ENCODE results near the gene FADS2.

Gene FADS2

DNA sequence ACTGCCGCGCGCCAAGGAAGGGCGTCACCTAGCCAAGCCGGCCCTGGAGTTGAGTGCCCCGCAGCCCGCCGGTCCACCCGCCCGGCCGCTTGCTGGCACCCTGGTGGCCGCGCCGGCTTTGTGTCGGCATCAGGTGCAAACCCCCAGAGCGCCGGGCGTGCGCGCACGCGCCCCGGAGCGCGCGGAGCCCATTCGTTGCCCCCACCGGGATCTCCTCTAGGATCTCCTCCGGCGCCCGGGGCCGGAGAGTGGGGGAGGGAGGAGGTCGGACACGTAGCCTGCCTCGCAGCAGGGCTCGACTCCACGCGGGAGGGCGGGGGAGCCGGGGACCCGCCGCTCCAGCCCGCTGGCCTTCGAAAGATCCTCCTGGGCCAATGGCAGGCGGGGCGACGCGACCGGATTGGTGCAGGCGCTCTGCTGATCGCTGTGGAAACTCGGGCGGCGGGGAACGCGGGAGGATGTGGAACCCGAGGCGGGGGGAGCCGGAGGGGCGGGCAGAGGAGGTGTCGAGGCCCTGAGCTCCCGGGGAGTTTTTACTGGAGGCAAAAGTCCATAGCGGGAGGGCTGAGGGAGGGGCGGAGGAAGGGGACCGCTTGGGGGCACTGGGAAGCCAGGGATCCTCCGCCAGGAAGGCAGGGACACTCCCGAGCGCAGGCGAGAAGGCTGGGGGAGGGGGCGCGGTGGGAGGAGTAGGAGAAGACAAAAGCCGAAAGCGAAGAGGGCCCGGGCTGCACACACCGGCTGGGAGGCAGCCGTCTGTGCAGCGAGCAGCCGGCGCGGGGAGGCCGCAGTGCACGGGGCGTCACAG is at the start of gene FADS2:
Gene FADS2 (plus strand): TSS at position 730 of the 808 bp plus-strand sequence. CDS start 91 bp downstream, outside the sequence.
- peak; percentile 33 for DNase-seq

DNA sequence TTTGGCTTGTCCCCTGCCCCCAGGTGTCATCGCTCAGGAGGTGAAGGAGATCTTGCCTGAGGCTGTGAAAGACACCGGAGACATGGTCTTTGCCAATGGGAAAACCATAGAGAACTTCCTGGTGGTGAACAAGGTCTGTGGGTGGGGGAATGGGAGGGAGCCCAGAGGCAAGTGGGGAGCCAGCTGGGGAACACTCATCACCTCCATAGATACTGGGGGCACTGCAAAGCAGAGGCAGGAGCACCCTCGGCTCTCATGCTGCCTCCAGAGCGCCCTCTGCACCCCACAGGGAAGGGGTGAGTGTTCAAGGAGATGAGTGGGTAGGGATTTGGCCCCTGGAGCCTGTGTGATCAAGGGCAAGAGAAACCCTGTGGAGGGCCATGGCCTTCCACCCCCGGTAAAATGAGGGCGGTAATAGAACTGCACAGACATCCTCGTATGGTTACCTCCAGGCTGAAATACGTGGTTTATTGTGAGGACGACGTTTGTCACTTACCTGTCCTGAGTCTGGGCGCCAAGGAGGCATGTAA is 49.7 kb upstream of the FADS2 start:
- DNase-seq = no peak

DNA sequence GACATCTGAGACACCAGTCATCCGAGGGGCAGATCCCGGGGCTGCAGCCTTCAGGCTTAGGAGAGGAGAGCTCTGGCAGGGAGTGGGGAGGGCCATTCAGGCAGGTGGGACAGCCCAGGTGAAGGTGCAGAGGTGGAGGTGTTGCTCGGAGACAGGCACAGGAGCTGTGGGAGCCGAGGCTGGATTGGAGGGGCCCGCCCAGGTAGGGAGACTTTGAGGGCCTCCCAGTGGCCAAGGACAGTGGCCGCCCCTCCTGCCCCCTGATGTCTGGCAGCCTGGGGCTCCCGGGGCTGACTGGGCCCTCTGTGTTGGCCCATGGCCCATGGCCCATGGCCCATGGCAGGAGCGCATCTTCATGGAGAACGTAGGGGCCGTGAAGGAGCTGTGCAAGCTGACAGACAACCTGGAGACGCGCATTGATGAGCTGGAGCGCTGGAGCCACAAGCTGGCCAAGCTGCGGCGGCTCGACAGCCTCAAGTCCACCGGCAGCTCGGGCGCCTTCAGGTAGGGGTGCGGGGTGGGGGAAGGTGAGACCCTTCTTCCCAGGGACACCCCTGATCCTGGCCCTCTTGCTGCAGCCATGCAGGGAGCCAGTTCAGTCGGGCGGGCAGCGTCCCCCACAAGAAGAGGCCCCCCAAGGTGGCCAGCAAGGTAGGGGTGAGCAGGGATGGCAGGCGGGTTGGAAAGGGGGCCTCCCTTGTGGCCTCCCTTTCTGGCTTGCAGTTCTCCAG is 49.0 kb upstream of the FADS2 start:
- DNase-seq = no peak

DNA sequence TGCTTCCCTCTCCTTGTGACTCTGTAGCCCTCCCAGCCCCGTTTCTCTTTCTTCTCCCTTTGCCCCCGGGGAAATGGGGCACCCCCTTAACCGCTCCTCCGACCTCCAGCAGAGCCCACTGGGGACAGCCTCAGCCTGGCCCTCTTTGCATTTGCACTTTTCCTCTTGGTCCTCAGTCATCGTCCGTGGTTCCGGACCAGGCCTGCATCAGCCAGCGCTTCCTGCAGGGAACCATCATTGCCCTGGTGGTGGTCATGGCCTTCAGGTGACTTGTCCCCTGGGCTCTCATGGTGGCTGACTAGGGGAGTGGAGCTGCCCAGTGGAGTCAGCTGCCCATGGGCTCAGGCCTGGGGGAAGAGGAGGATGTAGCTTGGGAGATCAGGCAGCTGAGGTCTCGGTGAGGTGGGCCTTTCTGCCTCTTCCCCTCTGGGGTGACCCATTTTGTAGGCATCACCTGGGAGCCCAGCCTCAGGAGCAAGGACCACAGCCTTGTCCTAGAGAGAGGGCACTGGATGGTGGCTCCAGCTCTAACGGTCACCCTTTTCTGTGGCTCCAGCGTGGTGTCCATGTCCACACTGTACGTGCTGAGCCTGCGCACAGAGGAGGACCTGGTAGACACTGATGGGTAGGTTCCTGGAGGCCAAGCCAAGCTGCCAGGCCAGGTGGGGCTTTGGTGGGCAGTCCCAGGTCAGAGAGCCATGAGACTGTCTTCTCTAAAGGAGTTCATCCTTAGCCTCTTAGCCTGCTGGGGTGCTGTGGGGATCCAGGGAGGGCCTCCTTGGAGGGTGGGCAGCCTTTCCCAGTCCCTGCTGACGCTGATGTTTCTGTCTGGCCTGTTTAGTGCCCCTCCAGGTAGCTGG is 48.2 kb upstream of the FADS2 start:
- no peak for DNase-seq

DNA sequence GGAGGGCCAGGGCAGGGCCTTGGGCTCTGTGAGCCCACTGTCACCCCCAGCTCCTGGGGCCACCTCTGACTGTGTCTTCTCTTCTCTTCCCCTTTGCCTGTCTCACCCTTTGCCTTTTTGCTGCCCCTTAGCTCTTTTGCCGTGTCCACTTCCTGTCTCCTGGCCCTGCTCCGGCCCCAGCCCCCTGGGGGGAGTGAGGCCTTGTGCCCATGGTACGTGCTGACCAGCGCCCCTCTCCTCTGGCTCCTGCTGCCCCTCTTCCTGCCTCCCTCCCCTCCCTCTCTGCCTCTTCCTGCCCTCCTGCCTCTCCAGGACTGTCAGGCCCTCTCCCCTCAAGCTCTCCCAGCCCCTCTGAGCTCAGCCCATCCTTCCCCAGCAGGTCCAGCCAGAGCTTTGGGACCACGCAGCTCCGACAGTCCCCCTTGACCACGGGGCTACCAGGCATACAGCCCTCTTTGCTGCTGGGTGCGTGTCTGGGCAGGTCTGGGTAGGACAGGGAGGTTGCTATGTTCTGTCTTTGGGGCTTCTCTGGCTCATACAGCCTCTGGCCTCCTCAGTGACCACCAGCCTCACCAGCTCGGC is 47.4 kb upstream of the FADS2 start:
- DNase-seq = no peak

DNA sequence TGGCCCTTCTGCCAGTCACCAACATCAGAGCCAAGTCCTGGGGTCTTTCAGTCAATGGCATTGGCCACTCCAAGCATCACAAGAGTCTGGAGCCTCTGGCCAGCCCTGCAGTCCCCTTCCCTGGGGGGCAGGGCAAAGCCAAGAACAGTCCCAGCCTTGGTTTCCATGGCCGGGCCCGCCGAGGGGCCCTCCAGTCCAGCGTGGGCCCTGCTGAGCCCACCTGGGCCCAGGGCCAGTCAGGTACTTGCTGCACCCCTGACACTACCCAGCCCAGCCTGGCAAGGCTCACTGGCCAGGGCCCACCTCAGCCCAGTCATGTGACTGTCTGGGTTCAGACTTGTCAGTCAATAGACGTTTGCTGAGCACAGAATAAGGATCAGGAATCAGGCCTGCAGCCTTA is 46.5 kb upstream of the FADS2 start:
- DNase-seq = no peak

DNA sequence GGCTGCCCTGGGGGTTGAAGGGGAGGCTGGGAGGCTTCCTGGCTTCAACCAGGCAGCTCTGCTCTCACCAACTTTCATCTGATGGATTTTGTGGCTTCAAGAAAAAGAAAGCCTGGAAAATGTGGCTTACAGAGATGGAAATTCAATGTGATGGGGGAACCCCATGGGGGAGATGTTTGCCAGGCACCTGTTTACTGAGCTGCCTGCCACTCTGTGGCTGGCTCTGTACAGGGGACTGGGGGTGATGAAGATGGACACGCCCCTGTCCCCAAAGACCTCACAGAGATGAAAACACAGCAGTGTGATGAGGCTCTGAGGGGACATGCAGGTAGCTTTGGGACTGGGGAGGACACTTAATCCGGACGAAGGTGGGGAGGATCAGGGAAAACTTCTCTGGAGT is 45.8 kb upstream of the FADS2 start:
- DNase-seq = no peak

DNA sequence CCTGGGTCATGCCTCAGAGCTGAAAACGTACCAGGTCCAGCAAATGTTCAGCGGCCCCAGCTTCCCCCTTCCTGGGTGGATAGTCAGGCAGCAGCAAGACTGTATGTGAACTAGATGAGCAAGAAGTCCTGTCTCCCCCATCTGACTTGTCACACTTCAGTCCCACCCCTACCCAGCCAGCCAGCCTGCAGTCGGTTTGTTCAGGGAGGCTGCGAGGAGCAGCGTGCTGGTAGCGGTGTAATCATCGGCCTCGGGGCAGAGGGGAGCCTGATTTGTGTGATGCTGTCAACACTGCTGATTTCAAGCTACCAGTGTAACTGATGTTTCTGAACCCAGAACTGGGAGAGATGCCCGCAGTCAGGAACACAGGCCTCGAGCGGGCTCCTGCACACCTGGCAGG is 45.3 kb upstream of the FADS2 start:
- DNase-seq = no peak

DNA sequence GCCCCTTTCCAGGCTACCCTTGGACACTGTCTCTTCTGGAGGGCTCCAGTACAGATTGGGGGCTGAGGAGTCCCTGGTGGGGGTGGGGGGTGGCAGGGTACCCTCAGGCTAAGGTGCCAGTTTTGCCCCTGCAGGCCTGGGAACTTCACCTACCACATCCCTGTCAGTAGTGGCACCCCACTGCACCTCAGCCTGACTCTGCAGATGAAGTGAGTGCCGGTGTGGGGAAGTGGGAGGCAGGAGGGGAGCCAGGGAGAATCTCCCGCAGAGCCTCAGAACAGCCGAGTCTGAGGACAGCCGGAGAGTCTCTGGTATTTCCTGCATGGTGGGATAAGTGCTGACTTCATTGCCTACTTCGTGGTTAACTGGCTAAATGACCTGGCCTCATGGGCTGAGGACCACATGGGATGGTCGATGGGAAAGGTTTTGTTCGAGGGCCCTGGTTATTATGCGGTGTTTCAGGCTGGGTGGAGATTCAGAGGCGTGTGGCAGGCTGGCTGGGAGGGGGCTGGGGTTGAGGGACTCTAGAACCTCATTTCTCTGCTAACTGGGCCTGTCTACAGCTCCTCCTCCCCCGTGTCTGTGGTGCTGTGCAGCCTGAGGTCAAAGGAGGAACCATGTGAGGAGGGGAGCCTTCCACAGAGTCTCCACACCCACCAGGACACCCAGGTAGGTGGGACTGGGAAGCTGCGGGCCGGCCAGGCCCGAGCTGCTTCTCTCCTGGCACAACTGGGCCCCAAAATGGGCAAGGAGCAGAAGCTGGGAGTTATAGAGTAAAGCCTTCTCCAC is 44.2 kb upstream of the FADS2 start:
- no peak for DNase-seq

DNA sequence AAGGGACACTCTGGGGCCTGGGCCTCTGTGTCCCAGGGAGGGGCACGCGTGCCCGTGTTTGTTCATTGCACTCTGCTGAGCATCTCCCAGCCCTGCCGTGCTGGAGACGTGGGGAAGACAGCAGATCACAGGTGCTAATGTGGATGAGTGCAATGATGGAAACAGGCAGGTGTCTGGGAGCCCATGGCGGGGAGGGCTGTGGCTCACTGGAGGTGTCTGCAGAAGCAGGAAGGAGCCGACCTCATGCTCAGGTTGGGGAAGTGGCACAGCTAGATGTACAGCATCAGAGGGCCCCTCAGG is 43.6 kb upstream of the FADS2 start:
- no peak for DNase-seq

DNA sequence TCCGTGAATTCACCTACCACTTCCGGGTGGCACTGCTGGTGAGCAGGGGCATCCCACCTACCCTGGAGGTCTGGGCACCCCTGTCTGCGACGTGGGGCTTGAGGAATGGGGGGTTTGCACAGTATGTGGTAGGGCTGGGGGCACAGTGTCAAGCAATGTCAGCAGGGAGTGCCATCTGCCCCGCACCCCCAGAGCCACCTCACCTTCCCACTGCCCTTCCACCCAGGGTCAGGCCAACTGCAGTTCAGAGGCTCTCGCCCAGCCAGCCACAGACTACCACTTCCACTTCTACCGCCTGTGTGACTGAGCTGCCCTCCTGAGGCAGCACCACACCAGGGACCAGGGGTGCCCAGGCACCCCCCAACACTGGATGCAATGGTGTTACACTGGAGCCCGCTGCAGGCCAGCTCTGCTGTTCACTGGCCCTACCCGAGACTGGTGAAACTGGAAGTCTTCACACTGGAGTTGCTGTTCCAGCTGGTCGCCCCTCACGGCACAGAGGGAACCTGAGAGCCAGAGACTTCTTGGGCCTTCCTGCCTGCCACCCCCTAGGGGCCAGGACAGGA is 42.2 kb upstream of the FADS2 start:
- no peak for DNase-seq

DNA sequence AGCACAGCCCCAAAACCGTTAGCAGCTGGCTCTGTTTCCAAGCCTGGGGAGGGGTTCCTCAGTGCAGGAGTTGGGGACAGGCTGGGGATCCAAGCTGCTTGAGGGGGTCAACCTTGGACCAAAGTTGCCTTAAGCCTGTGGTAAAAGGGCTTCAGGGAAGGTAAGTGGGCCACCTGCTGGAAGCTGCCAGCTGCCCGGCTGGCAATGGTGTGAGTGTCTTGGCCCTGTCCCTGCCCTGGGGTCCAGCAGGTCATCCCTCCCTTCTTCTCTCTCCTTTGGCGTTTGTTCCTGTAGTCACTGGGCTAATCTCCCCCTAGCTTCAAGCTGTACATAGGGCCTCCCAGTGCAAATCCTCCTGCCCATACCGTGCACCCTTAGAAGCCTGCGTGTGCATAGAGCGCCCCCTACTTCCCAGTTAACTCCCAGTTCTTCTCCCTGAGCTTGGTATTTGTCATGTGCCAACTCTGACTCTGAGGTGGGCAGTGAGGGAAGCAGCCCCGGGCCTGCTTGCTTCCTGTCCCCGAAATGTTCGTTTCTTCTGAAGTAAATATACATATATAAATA is 40.1 kb upstream of the FADS2 start:
- no peak for DNase-seq

DNA sequence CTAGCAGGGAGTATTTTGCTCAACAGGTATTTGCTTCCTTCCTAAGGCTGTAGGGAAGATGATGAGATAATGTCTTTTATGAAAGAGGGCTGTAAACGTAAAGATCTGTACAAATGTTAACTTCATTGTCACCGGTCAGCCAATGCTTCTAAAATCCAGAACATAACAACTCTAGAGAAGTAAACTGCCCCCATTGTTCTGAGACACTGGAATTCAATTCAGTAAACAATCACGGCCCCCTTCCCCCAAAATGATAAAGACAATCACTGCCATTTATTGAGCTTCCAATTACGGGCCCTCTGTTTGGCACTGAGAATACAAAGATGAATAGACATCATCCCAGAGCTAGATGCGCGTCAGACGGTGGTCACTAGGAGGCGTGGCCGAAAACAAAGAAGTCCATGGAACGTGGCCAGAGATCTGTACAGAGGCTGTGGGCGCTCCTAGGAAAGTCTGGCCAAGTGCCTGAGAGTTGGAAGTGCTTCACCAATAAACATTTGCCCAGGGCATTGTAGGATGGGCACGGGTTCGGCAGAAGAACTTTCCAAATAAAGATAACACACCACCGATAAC is 36.3 kb upstream of the FADS2 start:
- DNase-seq = no peak

DNA sequence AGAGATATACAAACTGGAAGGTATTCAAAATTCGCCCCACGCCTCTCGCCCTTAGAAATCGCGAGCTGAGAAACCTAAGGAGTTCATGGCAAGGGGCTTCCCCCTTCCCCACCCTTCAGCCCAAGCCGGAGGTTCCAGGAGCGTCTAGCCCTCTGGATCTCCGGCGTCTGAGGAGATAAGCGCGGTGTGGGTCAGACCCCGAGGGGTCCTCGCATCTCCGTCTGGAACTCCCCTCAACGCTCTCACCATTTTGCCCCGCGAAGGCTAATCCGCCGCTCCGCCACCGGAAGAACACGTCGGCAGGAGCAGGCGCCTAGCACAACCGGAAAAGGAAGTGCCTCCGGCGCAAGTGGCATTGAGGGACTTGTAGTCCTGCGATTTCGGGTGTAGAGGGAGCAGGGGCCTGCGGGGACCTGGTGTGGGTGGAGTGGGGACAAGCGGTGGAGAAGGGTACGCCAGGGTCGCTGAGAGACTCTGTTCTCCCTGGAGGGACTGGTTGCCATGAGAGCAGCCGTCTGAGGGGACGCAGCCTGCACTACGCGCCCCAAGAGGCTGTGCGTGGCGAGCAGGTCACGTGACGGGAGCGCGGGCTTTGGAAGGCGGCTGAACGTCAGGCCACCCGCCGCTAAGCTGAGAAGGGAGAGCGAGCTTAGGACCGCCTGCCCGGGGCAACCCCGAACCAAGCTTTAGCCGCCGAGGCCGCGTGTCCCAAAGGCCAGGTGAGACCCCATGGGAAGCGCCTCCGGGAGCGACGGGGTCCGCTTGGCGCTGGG is 35.6 kb upstream of the FADS2 start, which contains the start of the genes FEN1 and TMEM258:
Gene FEN1 (plus strand): TSS at position 602 of the 773 bp plus-strand sequence. CDS start 2,451 bp downstream, outside the sequence.
Gene TMEM258 (minus strand): TSS at position 290 of the 773 bp plus-strand sequence. CDS start 41 bp downstream, at position 249.
- DNase-seq = peak; percentile 85

DNA sequence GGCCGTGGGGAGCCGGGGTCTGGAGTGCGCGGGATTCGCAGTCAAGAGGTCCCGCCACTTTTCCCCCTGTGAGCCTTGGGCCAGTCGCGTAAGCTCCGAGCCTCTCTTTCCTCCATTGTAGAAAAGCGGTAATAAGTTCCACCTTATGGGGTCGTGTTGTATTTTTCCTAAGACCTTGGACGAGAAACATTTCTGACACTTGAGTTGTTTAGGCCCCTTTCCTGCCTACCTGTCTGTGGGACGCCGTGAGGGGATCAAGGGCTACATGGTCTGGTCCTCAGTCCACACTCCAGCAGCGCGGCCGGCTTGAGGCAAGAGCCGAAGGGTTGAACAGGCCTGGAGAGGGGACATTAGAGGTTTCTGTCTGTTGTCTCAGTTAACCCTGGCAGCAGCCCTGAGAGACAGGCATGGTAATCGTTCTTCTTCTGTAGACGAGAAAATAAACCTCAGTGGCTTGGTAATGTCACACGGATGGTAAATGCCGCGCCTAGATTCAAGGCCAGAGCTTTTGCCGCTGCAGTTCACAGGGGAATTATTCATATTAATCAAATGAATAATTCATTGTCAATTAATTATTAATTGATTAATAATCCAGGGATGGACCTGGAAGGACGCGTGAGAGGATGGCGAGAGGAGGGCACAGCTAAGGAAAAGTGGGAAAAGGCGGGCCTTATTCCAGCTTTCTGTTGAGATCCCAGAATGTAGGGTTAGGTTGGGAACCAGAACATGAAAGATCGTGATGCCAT is 34.8 kb upstream of the FADS2 start:
- DNase-seq = no peak

DNA sequence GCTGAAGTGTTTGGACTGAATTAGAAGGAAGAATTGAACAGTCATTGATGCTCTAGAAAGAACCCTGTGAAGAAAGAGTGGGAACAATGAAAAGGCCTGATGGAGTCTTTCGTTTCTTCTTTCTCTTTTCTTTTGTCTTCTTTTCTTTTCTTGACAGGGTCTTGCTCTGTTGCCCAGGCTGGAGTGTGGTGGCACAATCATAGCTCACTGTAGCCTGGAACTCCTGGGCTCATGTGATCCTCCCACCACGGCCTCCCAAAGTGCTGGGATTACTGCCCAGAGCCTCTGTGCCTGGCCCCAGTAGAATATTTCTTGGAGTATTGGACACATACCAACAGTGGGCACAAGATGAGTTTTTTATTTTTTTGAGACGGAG is 34.3 kb upstream of the FADS2 start:
- no peak for DNase-seq

DNA sequence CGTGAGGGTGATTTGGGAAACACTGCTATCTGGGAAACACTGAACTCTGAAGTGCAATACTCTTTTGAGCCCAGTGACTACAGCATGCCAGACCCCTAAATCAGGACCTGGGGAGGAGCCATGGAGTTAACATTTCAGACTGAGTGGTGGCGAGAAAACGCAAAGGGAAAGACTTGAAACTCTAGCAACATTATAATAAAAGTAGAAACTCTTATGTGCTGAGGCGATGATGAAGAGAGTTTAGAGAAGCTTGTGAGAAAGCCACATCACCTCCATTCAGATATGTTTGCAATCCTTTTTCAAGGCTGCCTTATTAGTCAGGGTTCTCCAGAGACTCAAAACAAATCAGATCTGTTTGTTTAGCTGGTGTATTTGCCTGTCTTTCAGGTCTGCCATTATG is 33.5 kb upstream of the FADS2 start:
- DNase-seq = no peak

DNA sequence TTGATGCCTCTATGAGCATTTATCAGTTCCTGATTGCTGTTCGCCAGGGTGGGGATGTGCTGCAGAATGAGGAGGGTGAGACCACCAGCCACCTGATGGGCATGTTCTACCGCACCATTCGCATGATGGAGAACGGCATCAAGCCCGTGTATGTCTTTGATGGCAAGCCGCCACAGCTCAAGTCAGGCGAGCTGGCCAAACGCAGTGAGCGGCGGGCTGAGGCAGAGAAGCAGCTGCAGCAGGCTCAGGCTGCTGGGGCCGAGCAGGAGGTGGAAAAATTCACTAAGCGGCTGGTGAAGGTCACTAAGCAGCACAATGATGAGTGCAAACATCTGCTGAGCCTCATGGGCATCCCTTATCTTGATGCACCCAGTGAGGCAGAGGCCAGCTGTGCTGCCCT is 32.6 kb upstream of the FADS2 start:
- no peak for DNase-seq

DNA sequence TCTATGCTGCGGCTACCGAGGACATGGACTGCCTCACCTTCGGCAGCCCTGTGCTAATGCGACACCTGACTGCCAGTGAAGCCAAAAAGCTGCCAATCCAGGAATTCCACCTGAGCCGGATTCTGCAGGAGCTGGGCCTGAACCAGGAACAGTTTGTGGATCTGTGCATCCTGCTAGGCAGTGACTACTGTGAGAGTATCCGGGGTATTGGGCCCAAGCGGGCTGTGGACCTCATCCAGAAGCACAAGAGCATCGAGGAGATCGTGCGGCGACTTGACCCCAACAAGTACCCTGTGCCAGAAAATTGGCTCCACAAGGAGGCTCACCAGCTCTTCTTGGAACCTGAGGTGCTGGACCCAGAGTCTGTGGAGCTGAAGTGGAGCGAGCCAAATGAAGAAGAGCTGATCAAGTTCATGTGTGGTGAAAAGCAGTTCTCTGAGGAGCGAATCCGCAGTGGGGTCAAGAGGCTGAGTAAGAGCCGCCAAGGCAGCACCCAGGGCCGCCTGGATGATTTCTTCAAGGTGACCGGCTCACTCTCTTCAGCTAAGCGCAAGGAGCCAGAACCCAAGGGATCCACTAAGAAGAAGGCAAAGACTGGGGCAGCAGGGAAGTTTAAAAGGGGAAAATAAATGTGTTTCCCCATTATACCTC is 32.1 kb upstream of the FADS2 start:
- no peak for DNase-seq

Measured in CD4-positive, alpha-beta T cell treated with Interleukin-4 for 4 hours (primary cell).